Measurements from ENCODE around the gene JOSD2.

DNA sequence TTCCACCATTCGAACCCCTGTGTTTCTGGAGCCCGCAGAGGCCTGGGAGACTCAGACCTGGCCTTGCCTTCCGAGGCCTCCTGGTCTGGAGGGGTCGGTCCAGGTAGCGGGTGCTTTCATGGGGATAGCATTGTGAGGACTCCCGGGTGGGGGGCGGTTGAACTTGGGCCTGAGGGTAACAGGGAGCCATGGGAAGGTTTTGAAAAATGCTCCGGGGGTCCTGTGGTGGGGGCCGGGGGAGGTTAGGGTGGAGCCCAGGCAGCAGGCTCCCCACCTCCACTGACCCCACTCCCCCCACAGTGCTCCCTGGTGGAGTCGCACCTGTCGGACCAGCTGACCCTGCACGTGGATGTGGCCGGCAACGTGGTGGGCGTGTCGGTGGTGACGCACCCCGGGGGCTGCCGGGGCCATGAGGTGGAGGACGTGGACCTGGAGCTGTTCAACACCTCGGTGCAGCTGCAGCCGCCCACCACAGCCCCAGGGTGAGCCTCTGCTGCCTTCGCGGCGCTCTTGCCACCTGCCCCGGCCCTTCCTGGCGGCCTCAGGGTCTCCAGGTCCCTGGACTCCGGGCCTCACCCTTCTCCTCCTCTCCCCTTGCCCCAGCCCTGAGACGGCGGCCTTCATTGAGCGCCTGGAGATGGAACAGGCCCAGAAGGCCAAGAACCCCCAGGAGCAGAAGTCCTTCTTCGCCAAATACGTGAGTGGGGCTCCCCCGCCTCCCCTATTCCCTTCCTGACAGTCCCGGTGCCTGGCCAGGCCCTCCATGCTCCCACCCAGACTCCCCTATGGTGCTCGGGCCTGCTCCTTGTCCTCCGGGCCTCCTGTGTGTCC, 30.5 kb downstream of the JOSD2 start:
- TF ChIP-seq, protein P1, sequence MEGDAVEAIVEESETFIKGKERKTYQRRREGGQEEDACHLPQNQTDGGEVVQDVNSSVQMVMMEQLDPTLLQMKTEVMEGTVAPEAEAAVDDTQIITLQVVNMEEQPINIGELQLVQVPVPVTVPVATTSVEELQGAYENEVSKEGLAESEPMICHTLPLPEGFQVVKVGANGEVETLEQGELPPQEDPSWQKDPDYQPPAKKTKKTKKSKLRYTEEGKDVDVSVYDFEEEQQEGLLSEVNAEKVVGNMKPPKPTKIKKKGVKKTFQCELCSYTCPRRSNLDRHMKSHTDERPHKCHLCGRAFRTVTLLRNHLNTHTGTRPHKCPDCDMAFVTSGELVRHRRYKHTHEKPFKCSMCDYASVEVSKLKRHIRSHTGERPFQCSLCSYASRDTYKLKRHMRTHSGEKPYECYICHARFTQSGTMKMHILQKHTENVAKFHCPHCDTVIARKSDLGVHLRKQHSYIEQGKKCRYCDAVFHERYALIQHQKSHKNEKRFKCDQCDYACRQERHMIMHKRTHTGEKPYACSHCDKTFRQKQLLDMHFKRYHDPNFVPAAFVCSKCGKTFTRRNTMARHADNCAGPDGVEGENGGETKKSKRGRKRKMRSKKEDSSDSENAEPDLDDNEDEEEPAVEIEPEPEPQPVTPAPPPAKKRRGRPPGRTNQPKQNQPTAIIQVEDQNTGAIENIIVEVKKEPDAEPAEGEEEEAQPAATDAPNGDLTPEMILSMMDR (IDR thresholded peaks at IDR 0.05), result no peak
- TF ChIP-seq POLR2A (IDR thresholded peaks at IDR 0.05), result no peak

Data from esophagus squamous epithelium (tissue), 4 donors.